Type B pancreatic cell (in vitro differentiated cells): Measurements from ENCODE around the gene DIP2B. TPM values are rescaled to one million over a fixed set of nuclear protein-coding genes. Genes with fewer than 3 reads are reported as not detected.
A peak's percentile ranks its signal among the peaks of the same experiment; 100 is the strongest.
"Not testable (repeated sequence)": the region's sequence is repeated elsewhere in the genome, so short reads cannot be mapped to it uniquely, and the experiment has no call there.

Experiments
- DNase-seq: peaks from one replicate; pipeline ENCODE4 v3.0.0; 2021; ENCODE audit warnings: mixed read lengths; ENCODE audit not compliant: unreplicated experiment; ENCODE audit errors: extremely low spot score
- H3K27ac Mint-ChIP-seq: 2 replicates; pipeline ENCODE4 v1.8.0; 2021; ENCODE audit warnings: mild to moderate bottlenecking, mixed read lengths
- H3K27me3 Mint-ChIP-seq: 2 replicates; pipeline ENCODE4 v1.8.0; 2021; ENCODE audit warnings: mixed read lengths
- H3K36me3 Mint-ChIP-seq: 2 replicates; pipeline ENCODE4 v1.8.0; 2021; ENCODE audit warnings: mixed read lengths
- H3K4me1 Mint-ChIP-seq: one replicate; pipeline ENCODE4 v1.8.0; 2021; ENCODE audit warnings: mixed read lengths; ENCODE audit not compliant: unreplicated experiment
- H3K4me3 Mint-ChIP-seq: 2 replicates; pipeline ENCODE4 v1.8.0; 2021; ENCODE audit warnings: mild to moderate bottlenecking, mixed read lengths
- H3K9me3 Mint-ChIP-seq: 2 replicates; pipeline ENCODE4 v1.8.0; 2021; ENCODE audit warnings: mixed read lengths
- total RNA-seq: library from RNA; stranded (reverse); gene quantifications from 2 replicates; pipeline ENCODE4 v1.2.1, GENCODE V29; 2021; ENCODE audit warnings: low replicate concordance
- TF ChIP-seq, protein P1 (sequence below): fragments of 200-600 bp; sonication (generic); conservative IDR thresholded peaks from 2 replicates; pipeline ENCODE4 v1.5.0; 2021; ENCODE audit warnings: antibody characterized with exemption, mild to moderate bottlenecking

DIP2B gene
- total RNA-seq, 1 donor from 2014 or later: 27.2 TPM

DNA sequence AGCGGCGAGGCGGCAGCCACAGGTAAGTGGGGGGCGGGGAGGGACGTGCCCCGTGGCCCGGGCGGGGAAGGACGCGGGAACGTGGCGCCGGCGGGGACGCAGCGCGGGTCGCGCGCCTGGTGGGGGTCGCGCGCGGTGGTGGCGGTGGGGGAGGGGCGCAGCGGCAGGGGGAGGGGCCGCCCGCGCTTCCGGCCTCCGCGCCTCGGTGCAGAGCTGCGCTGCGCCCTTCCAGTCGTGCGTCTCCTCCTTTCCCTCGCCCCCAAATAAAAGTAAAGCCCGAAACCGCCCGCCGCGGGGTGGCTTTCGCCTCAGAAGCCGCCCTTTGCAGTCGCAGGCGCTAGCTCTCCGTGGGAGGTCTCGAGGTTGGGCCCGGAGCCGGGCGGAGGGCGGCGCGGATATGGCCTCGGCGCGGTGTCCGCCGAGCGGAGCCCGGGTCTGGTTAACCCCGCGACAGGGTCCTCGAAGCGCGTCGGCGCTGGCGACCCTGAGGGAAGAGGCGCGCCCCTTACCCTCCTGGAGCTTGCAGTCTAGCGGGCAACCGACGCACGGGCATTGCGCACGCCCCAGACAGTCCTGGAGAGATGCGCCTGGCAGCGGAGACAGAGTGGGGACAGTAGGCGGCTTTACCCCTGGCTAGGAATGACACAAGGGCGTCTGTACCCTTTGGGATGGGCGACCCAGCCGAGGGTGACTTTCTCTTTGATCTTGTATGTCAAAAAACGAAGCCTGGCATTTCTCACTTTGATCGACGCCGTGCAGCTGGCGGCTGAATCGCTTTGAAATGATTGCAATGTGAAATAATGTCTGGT, 259.7 kb downstream of the DIP2B start:
- Mint-ChIP-seq H3K36me3 (peaks cover 14% of the 10 kb centered on the region), H3K27ac (peak overlapping the region; percentile 99), H3K9me3 (peaks cover 4% of the 10 kb centered on the region), H3K4me3 (peak overlapping the region; percentile 98), H3K4me1 (peaks cover 27% of the 10 kb centered on the region), H3K27me3 (no peaks in the 10 kb centered on the region)
- TF ChIP-seq, protein P1, sequence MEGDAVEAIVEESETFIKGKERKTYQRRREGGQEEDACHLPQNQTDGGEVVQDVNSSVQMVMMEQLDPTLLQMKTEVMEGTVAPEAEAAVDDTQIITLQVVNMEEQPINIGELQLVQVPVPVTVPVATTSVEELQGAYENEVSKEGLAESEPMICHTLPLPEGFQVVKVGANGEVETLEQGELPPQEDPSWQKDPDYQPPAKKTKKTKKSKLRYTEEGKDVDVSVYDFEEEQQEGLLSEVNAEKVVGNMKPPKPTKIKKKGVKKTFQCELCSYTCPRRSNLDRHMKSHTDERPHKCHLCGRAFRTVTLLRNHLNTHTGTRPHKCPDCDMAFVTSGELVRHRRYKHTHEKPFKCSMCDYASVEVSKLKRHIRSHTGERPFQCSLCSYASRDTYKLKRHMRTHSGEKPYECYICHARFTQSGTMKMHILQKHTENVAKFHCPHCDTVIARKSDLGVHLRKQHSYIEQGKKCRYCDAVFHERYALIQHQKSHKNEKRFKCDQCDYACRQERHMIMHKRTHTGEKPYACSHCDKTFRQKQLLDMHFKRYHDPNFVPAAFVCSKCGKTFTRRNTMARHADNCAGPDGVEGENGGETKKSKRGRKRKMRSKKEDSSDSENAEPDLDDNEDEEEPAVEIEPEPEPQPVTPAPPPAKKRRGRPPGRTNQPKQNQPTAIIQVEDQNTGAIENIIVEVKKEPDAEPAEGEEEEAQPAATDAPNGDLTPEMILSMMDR: no peak
- DNase-seq: peak; percentile 83

DNA sequence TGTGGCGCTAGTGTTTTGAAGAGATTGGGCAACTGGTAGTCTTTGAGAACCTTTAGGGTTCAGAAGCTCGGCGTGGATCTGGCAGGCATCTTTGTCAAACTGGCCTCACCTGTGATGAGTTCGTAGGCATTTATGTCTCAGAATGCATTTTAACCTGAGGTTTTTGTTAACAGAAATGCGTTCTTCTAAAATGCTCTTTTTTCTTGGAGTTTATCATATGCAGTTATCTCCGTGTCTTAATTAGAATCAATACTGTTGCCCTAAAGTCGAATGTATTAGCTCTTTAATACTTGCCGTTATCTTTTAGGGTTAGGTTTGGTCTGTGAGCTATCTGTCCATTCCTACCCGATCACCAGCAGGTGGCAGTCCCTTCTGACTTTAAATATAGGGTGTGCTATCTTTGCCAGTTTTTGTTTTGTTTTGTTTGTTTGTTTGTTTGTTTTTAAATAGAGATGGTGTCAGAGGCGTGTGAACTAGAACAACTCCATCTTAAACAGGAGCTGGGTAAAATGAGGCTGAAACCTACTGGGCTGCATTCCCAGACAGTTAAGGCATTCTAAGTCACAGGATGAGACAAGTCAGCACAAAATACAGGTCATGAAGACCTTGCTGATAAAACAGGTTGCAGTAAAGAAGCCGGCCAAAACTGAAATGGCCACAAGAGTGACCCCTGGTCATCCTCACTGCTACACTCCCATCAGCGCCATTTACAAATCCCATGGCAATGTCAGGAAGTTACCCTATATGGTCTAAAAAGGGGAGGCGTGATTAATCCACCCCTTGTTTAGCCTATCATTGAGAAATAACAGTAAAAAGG, 260.5 kb downstream of the DIP2B start:
- TF ChIP-seq, protein P1: peak; percentile 82
- Mint-ChIP-seq H3K36me3 (peaks cover 15% of the 10 kb centered on the region), H3K9me3 (peaks cover 4% of the 10 kb centered on the region), H3K4me3 (peak overlapping the region; percentile 90), H3K4me1 (peaks cover 27% of the 10 kb centered on the region), H3K27ac (peak overlapping the region; percentile 94), H3K27me3 (no peaks in the 10 kb centered on the region)
- DNase-seq: peak; percentile 27

DNA sequence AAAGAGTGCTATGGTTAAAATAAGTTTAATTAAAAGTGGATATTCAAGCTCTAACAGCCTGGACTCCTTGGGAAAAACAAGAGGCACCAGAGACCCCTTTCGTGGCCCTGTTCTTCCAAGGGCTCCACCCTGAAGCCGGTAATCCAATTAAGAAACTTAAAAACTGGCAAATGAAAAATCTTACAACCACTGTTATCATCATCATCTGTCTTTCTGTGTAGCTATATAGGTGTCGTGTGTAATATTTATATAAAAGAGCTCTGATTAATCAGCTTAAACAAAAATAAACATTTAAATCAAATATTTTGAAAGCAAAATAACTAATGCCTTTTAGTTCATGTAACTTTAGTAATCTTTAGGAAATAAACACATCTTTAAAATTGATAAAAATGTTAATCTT, 263.6 kb downstream of the DIP2B start:
- TF ChIP-seq, protein P1: no peak
- H3K9me3 Mint-ChIP-seq: no peaks in the 10 kb centered on the region
- no peak overlapping the region for H3K4me3 Mint-ChIP-seq
- H3K27ac Mint-ChIP-seq: no peak overlapping the region
- H3K4me1 Mint-ChIP-seq: peaks cover 18% of the 10 kb centered on the region
- H3K36me3 Mint-ChIP-seq: peaks cover 27% of the 10 kb centered on the region
- H3K27me3 Mint-ChIP-seq: no peaks in the 10 kb centered on the region
- DNase-seq: no peak

DNA sequence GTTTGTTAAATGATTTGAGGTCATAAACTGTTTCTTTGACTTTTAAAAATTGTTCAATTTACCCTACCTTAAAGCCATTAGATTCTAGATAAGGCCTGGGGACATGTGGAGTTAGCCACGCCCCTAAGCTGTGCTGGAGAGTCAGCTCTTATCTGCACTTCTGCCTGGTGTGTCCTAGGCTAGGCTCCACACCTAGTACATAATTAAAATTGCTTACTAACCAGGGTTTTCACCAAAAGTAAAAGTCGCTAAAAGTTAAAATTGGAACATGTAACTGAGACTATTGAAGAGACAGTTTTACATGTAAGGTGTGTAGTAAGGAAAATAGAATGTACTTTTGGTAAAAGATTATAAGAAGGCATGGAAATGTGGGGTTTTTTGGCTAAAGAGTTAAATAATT, 264.0 kb downstream of the DIP2B start:
- peak; percentile 10 for DNase-seq
- peaks cover 18% of the 10 kb centered on the region for H3K4me1 Mint-ChIP-seq
- not testable (repeated sequence) for H3K9me3 Mint-ChIP-seq, H3K4me3 Mint-ChIP-seq, H3K27me3 Mint-ChIP-seq, H3K27ac Mint-ChIP-seq
- H3K36me3 Mint-ChIP-seq: peaks cover 27% of the 10 kb centered on the region

DNA sequence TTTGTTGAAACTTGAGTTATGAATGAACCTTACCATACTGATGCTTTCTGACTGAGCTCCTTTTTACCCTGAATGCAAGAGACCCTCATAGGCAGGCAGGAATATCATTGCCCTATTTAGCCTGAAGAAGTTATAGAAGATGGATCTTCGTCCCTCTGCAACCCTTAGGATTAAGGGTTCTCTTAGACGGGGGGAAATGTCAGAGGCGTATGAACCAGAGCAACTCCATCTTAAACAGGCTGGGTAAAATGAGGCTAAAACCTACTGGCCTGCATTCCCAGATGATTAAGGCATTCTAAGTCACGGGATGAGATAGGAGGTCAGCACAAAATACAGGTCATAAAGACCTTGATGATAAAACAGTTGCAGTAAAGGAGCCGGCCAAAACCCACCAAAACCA, 266.6 kb downstream of the DIP2B start:
- H3K4me1 Mint-ChIP-seq: peaks cover 4% of the 10 kb centered on the region

More for the DNA sequence above, 266.6 kb downstream of the DIP2B start:
- Mint-ChIP-seq H3K4me3 (no peak overlapping the region), H3K9me3 (no peaks in the 10 kb centered on the region), H3K27me3 (no peaks in the 10 kb centered on the region), H3K36me3 (peaks cover 31% of the 10 kb centered on the region), H3K27ac (no peak overlapping the region)
- TF ChIP-seq, protein P1: no peak
- DNase-seq: no peak
